NCI-H2227 (cell line): ENCODE results near the gene IMPA2.
"Not testable (repeated sequence)": the region's sequence is repeated elsewhere in the genome, so short reads cannot be mapped to it uniquely, and the experiment has no call there.

Source experiments
- DNase-seq: peaks from one replicate; lab custom pipeline; 2025; ENCODE audit not compliant: unreplicated experiment; lab: John Stamatoyannopoulos, UW

The IMPA2 gene

DNA sequence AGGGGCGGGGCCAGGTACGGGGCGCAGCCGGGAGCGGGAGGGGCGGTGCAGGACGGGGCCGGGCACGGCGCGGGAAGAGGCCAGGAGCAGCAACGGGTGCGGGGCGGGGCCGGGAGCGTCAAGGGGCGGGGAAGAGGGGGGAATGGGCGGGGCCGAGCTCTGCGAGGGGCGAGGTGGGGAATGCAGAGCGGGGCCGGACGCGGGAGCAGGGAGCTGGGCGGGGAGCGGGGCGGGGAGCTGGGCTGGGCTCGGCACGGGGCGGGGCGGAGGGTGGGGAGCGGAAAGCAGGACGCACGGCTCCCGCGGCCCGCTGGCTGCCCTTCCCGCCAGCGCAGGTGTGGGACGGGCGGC lies at the start of gene IMPA2:
Gene IMPA2 (plus strand): TSS at position 316 of the 351 bp plus-strand sequence. CDS start 163 bp downstream, outside the sequence.
- no peak for DNase-seq

DNA sequence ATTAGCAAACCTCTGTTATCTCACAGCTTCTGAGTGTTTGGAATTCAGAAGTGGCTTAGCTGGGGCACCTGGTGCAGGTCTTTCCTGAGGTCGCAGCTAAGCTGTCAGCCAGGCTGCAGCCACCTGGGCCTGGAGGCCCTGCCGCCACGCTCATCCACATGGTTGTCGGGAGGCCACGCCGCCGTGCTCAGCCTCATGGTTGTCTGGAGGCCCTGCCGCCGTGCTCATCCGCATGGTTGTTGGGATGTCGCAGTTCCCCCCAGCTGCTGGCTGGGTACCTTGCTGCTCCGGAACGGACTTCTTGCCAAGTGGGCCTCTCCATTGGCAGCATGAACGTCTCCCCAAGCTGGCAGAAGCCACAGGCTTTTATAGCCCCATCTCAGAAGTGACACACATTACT lies 48.9 kb upstream of the IMPA2 start:
- no peak for DNase-seq

- DNase-seq, result peak; percentile 83
Observed at GRCh38 chr18:11937874-11938478, 43.3 kb upstream of the IMPA2 start.

DNA sequence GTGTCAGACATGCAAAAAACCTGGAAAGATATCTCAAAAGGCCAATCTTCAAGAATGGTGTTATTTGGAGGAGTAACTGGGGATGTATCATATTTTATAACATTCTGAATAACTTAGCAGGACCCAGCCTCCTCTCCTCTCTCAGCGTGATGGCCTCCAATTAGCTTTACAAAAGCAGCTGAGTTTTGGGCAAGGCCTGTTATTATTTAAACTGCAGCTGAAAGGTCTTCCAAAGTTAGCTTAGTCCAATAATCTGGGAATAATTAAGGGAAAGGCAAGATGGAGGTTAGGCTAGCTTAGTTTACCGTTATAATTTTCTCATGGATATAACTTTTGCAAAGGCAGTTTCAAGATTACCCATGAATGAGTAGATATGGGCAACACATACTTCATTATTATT lies 40.4 kb upstream of the IMPA2 start:
- DNase-seq, result no peak

GRCh38 chr18:11943551-11943950 lies 37.8 kb upstream of the IMPA2 start:
- DNase-seq, result no peak

DNA sequence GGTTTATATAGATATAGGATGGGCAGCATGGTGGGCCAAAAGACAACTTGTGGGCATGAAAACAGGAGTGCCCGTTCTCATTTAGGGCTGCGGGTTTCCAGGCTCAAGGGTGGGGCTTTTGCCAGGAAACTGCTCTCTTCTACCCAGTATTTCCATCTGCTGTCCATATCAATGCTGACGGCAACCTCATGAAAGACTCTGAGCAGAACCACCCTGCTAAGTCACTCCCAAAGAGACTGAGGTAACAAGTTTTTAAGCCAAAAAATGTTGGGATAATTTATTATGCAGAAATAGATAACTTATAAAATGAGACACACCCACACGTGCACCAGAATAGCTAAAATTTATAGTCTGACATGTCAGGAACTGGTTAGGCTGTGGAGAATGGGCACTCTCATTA lies 37.1 kb upstream of the IMPA2 start:
- no peak for DNase-seq

DNA sequence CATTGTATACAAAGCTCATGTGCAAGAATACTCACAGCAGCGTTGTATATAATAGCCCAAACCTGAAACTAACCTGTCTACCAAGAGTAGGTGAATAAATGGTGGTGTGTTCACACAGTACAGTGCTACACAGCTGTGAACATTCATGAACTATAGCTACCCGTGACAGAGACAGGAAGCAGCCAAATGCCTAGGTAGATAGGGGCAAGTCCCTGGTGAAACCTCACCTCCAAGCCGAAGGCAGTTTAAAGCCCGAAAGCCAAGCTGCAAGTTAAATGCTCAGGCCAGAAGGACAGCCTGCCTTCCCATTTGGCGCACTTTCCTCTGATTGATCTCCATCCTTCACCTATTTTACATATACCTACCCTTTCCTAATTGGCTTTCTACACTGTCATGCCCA lies 36.5 kb upstream of the IMPA2 start:
- no peak for DNase-seq

DNA sequence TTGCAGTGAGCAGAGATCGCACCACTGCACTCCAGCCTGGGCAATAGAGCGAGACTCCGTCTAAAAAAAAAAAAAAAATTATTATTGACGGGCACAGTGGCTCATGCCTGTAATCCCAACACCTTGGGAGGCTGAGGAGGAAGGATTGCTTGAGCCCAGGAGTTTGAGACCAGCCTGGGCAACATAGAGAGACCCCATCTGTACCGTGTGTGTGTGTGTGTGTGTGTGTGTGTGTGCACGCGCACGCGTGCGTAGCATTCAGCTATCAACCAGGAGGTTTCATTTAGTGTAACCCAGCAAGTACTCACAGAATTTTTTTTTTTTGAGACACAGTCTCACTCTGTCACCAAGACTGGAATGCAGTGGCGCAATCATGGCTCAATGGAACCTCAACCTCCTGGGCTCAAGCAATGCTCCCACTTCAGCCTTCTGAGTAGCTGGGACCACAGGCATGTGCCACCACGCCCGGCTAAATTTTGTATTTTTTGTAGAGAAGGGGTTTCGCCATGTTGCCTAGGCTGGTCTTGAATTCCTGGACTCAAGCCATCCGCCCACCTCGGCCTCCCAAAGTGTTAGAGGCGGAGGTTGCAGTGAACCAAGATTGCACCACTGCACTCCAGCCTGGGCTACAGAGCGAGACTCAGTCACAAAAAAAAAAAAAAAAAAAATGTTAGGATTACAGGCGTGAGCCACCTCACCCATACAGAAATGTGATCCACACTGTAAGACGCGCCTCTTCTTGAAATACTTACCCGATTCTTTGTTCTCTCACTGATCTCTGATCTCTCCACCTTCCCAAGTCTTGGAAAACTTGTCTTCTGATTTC lies 35.3 kb upstream of the IMPA2 start:
- not testable (repeated sequence) for DNase-seq

DNA sequence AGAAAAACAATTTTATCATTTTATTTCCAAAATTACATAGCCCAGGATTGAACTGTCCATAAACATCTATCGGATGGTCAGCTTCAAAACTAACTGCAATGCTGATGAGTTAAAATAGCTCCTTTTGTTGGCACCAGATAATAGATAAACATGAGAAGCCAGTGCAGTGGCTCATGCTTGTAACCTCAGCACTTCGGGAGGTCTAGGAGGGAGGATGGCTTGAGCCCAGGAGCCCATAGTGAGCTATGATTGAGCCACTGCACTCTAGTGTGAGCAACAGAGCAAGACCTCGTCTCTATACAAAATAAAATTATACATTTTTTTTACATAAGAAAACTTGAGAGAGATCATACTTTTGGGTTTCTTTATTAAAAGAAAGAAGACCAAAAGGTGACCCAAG lies 34.6 kb upstream of the IMPA2 start:
- no peak for DNase-seq

GRCh38 chr18:11947214-11948191 lies 33.8 kb upstream of the IMPA2 start:
- peak; percentile 24 for DNase-seq

DNA sequence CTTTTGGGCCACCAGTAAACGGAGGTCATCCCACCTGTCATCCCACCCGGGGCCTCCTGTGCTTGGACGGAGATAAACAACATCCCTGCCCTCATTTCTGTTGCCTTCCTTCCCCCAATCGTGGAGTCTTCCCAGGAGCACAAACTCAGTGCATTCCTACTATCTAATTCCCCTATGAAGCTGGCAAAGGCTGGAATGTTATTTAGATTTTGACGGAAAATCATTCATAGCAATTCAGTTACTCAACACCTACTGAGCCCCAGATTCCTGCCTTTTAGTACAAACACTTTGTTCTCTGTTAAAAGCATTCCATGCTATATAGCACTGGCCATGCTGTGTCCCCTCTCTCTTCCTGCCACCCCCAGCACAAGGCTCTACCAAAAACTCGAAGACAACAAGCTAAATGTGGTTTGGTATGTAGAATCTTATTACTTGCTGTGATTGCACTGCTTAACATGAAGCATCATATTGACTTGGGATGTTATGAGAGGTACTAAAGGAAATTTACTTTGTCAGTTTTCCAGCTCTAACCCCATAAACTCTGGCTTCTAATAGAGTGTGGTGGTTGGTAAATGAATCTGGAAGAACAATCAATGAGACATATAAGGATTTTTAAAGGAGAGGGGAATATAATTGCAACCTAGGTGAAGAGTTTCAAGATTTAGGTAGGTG lies 32.3 kb upstream of the IMPA2 start:
- DNase-seq, result no peak

GRCh38 chr18:11950824-11951223 lies 30.5 kb upstream of the IMPA2 start:
- DNase-seq, result no peak

GRCh38 chr18:11951390-11951851 lies 29.9 kb upstream of the IMPA2 start:
- DNase-seq, result peak; percentile 22

DNA sequence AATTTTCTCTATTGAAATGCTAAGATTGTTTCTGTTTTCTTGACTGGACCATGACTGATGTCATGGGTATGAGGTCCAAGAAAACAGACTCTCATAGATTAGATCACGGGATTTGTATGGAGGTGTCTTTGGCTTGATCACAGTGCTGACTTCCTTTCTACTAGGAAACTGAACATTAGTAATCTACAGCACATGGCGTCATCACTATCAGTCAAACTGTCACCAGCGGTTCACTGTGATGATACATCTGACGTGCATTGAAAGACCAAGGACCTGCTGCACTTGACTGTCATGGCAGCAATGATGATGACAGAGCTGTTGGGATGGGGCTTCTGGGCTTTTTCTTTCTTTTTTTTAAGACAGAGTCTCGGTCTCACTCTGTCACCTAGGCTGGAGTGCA lies 28.2 kb upstream of the IMPA2 start:
- no peak for DNase-seq

DNA sequence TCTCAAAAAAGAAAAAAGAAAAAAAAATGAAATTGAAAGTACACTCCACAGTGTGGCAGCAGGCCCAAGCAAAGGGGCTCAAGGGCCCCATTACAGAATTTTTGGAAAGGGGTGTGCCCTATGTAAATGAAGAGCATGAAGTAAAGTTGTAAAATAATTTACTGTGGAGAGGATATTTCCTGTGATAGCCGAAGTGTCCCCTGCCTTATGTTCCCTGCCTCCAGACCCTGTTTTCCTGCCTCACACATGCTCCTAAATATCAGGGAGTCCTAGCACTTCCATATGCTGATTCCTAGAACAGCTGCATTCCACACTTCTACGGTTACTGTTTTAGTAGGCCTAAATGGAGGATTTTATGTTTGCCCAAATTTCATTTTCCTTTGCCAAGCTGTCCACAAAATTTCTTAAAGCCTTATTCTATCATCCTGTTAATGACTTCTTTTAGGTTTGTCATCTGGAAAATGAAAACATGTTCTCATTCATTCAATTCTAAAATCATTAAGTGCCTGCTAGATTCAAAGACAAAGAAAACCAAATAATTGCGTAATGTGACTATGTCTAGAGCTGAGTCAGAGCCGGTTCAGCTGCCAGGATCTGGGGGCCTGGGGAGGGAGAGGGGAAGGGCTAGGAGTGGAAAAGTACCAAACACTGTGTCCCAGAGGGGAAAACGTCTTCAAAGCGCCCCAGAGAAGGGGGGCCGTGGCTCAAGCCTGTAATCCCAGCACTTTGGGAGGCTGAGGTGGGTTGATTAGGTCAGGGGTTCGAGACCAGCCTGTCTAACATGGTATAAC lies 25.9 kb upstream of the IMPA2 start:
- no peak for DNase-seq

- no peak for DNase-seq
Observed at GRCh38 chr18:11956371-11957308, 24.7 kb upstream of the IMPA2 start.

- no peak for DNase-seq
Observed at GRCh38 chr18:11957636-11958035, 23.7 kb upstream of the IMPA2 start.

DNA sequence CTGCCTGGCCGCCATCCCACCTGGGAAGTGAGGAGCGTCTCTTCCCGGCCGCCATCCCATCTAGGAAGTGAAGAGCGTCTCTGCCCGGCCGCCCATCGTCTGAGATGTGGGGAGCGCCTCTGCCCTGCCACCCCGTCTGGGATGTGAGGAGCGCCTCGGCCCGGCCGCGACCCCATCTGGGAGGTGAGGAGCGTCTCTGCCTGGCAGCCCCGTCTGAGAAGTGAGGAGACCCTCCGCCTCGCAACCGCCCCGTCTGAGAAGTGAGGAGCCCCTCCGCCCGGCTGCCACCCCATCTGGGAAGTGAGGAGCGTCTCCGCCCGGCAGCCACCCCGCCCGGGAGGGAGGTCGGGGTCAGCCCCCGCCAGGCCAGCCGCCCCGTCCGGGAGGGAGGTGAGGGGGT lies 21.7 kb upstream of the IMPA2 start:
- DNase-seq, result not testable (repeated sequence)
